Chondrocyte (in vitro differentiated cells): ENCODE data around the gene ZNF334. TPM values are rescaled to one million over a fixed set of nuclear protein-coding genes. Genes with fewer than 3 reads are reported as not detected.

Experiments
- DNase-seq: peaks from one replicate; pipeline ENCODE4 v3.0.0; 2021; ENCODE audit warnings: mixed read lengths, low spot score
- H3K27ac Mint-ChIP-seq: one replicate; pipeline ENCODE4 v1.8.0; 2021; ENCODE audit warnings: mild to moderate bottlenecking, moderate library complexity, mixed read lengths; ENCODE audit not compliant: unreplicated experiment
- H3K27me3 Mint-ChIP-seq: 2 replicates; pipeline ENCODE4 v1.8.0; 2021; ENCODE audit warnings: low read depth, mixed read lengths
- H3K36me3 Mint-ChIP-seq: 2 replicates; pipeline ENCODE4 v1.8.0; 2021; ENCODE audit warnings: low read depth, mixed read lengths
- H3K4me1 Mint-ChIP-seq: 2 replicates; pipeline ENCODE4 v1.8.0; 2021; ENCODE audit warnings: low read depth, mild to moderate bottlenecking, mixed read lengths
- H3K4me3 Mint-ChIP-seq: one replicate; pipeline ENCODE4 v1.8.0; 2021; ENCODE audit warnings: mild to moderate bottlenecking, moderate library complexity, mixed read lengths; ENCODE audit not compliant: unreplicated experiment
- H3K9me3 Mint-ChIP-seq: 2 replicates; pipeline ENCODE4 v1.8.0; 2021; ENCODE audit warnings: low read depth, mixed read lengths
- CTCF ChIP-seq: fragments of 200-600 bp; sonication (generic); IDR thresholded peaks from 2 replicates; pipeline ENCODE4 v1.5.0; 2021; ENCODE audit warnings: antibody characterized with exemption, mild to moderate bottlenecking, moderate library complexity
- total RNA-seq: library from RNA; stranded (reverse); gene quantifications from 3 replicates; pipeline ENCODE4 v1.2.1, GENCODE V29; 2021

Gene ZNF334
- total RNA-seq, 1 donor from 2014 or later, result 4.8 TPM

- no peak for TF ChIP-seq CTCF
- Mint-ChIP-seq H3K27me3 (peaks cover 24% of the 10 kb centered on the region), H3K4me1 (no peaks in the 10 kb centered on the region), H3K9me3 (no peaks in the 10 kb centered on the region), H3K4me3 (no peak overlapping the region), H3K27ac (no peak overlapping the region), H3K36me3 (no peaks in the 10 kb centered on the region)
- DNase-seq, result no peak
Measured at GRCh38 chr20:46477640-46478039, 35.7 kb downstream of the ZNF334 start.

- Mint-ChIP-seq H3K36me3 (no peaks in the 10 kb centered on the region), H3K27me3 (peaks cover 27% of the 10 kb centered on the region), H3K27ac (no peak overlapping the region), H3K9me3 (no peaks in the 10 kb centered on the region), H3K4me1 (no peaks in the 10 kb centered on the region), H3K4me3 (no peak overlapping the region)
- DNase-seq, result no peak
- no peak for TF ChIP-seq CTCF
Measured at GRCh38 chr20:46477225-46477624, 36.1 kb downstream of the ZNF334 start.

- peaks cover 4% of the 10 kb centered on the region for H3K9me3 Mint-ChIP-seq
- H3K4me1 Mint-ChIP-seq, result no peaks in the 10 kb centered on the region
- TF ChIP-seq CTCF, result no peak
- no peak for DNase-seq
- H3K27ac Mint-ChIP-seq, result no peak overlapping the region
- no peak overlapping the region for H3K4me3 Mint-ChIP-seq
- H3K27me3 Mint-ChIP-seq, result peaks cover 6% of the 10 kb centered on the region
- no peaks in the 10 kb centered on the region for H3K36me3 Mint-ChIP-seq
Measured at GRCh38 chr20:46468508-46468907, 44.9 kb downstream of the ZNF334 start.

- TF ChIP-seq CTCF, result no peak
- Mint-ChIP-seq H3K36me3 (no peaks in the 10 kb centered on the region), H3K27ac (no peak overlapping the region), H3K9me3 (no peaks in the 10 kb centered on the region), H3K4me1 (no peaks in the 10 kb centered on the region), H3K27me3 (peaks cover 5% of the 10 kb centered on the region), H3K4me3 (no peak overlapping the region)
- no peak for DNase-seq
Measured at GRCh38 chr20:46464451-46464850, 48.9 kb downstream of the ZNF334 start.

GRCh38 chr20:46463852-46464251 is 49.5 kb downstream of the ZNF334 start:
- Mint-ChIP-seq H3K27ac (no peak overlapping the region), H3K4me1 (peaks cover 5% of the 10 kb centered on the region), H3K36me3 (no peaks in the 10 kb centered on the region), H3K4me3 (no peak overlapping the region), H3K27me3 (peaks cover 7% of the 10 kb centered on the region), H3K9me3 (no peaks in the 10 kb centered on the region)
- no peak for DNase-seq
- TF ChIP-seq CTCF, result no peak
